Measurements from ENCODE around the gene RAB33B.

The RAB33B gene

DNA sequence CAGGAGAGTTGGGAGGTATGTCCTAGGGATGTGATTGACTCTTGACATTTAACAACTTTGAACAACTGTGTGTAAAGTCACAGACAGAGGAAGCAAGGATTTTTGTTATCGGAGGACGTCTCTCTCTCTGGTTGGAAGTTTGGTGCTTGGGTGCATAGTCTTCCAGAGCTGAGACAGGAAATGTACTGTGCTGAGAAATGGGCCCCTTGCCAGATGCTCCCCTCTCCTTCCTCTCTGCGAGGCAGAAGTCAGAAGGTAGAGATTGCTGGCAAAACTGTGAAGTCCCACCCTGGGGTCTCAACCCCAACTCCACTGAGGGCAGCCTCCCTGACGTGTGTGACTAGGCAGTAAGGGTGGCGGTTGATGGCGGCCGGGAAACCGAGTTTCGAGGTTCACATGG lies 52.9 kb downstream of the RAB33B start:
- DNase-seq = no peak

DNA sequence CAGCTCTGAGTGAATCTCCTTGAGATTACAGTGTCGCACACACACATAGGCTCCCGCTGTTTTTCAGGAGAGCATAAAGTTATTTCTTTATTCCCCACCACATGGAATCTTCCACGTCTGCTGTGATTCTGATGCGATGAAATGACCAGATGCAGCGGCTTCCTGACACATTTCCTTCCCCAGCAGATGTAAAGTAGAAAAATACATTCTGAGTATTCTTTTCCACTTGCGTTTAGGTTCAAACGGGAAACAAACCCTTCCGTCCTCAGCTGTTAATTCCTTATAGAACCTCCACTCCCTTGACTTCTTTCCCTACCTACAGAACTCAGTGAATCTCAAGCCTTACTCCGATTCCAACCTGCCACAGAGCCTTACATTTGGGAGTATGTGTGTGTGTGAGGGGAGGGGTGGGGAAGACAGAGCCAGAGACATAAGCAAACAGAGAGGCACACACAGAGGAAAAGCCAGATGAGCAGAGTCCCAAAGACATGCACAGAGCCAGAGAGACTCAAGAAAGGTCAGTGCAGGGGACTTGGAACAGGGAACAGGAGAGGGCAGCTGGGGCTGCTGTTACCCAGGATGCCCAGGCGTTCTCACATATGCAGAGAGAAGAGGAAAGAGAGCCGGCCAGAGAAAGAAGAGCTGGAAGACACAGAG lies 54.8 kb downstream of the RAB33B start:
- DNase-seq = no peak

DNA sequence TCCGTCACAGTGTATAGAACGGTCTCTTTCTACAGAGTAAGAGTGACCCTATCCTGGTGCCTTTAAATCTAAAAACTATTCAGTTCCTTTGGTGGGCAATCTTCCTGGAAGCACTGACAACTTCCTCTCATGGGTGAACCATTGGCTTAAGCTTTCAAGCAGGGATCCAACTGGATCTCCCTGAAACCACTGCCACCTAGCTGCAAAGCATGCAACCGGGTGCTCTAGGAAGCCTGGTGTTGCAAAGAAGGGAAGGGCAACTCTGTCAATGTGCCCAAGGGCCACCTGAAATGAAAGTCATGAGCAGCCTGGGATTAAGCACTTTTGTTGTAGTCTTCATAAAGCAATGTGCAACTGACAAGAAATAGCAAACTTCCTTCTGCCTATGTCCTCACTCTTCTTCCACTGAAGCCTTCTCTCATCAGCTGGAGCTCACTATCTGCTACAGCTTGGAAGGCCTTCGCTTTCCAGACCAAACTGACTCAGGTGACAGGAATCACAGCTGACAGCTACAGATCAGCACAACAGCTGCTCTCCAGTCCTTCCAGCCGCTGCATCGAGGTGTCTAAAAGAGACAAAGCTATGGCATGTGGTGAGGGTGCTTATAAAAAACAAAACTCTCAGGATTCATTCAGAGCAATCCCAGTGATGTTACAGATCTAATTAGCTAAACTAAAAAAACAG lies 55.9 kb downstream of the RAB33B start:
- DNase-seq = peak in 14 of 56 donors; percentile 3 to 42 (median 10)

DNA sequence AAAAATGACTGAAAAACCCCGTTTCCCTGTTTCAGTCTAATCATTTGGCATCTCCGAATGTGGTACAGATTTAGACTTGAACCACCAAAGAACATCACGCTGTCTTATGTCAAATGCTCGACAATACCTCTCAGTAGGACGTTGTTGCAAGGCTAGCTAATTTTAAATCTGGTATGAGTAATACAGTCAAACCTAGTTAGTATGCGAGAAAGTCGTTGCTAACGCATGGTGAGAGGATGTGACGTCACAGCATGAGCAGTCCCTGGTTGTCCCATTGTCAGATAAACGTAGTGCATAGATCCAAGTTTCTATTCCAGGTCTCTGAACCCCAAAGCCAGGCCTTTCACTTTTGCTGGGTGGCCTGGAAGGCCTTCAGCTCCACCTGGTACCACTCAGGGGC lies 57.4 kb downstream of the RAB33B start:
- peak in 26 of 56 donors; percentile 8 to 84 (median 32) for DNase-seq

DNA sequence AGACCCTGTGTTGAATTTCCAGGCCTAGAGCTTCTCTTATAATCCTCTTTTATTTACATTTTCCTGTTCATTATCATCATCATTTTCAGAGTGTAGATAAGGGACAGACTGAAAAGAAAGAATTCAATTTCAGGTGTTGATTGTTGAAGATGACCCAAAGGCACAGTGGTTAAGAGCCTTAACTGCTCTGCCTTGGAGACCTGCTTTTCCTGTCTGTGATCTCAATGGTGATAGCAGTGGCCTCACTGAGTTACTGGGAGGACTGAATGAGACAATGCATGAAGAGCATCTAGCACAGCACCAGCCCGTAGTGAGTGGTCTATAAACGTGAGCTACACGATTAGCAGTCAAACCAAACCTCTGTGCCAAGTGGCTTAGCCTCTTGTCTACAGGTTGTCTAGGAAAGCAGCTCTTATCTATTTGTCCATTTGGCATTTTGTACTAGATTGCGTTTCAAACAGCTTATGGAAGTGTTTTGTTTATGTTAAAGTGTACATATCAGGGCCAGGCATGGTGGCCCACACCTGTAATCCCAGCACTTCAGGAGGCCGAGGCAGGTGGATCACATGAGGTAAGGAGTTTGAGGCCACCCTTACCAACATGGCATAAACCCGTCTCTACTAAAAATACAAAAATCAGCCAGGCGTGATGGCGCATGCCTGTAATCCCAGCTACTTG lies 60.6 kb downstream of the RAB33B start:
- DNase-seq = no peak

DNA sequence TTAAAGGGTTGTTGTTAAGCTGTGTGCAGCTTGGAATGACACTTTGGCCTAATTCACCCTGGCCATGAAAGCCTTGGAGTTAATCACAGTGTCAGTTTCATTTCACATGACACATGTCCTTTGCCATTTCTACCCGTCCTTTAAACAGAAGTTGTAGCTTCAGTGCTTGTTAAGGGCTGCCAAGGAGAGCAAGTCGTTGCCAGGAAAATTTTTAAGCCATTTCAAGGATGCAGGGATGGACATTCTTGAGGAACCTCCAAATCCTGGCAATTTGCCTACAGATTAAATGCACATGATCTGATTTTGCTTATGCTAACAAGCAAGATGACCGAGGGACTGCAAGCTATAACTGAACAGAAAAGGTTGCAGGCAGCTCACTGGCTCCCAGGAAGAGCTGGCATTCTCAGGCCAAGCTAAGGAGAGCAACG lies 61.6 kb downstream of the RAB33B start:
- no peak for DNase-seq

DNA sequence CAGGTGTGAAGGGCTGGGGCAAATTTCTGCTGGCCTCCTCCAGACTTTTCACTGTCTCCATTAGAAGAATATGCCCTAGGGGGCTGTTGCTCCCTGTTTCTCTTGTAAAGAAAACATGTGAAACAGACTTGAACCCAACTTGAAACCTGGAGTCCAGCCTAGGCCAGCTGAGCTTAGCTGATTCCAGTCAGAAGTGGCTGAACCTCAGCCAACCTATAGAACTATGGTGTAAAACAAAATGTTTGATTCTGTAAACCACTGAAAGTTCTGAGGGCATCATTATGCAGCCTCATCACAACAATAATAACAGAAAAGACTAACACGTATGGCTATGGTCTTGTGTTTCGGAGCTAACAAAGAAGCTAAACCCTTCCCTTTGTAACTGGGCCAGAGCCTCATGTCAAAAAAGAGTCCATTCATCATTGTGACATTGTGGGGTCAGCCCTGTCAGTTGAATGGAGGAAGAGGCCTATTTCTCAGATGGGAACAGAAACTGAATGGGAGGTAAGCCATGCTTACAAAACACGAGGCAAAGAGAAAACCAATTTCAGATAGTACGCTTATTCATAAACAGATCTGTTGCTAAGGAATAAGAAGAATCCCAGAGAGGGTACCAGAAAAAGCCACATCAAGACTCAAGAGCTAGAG lies 68.0 kb downstream of the RAB33B start:
- peak in 22 of 56 donors; percentile 4 to 62 (median 22) for DNase-seq

DNA sequence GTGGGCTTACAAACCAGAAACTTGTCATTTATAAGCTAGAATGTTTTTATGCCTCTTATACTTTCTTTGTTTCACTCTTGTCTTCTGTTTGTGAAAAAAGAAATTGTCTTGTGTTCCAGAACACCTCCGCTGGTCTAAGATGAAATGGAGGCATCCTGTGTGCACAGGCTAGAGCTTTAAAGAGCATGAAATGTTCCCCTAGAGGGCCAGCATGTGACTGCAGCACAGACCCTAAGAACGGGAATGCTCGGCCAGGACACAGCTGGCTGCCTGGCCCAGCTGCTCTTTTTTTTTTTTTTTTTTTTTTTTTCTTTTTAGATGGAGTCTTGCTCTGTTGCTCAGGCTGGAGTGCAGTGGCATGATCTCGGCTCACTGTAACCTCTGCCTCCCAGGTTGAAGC lies 68.5 kb downstream of the RAB33B start:
- DNase-seq = peak in 1 of 56 donors; percentile 1

DNA sequence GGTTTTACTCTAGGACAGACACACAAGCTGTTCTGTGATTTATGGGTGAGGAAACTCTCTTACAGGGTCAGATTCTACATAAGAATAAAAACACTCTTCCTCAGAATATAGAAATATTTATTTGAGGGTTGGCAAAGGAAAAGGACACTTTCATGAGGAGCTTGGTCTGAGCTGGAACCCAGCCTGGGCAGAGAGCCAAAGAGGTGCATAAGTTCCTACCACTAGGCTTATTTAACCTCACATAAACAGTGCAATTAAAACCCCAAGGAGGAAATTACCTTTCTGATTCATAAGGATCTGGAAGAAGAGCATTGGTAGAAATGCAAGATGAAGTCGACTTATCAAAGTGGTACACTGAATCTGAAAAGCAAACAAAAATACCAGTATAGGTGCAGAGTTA lies 69.2 kb downstream of the RAB33B start:
- no peak for DNase-seq

DNA sequence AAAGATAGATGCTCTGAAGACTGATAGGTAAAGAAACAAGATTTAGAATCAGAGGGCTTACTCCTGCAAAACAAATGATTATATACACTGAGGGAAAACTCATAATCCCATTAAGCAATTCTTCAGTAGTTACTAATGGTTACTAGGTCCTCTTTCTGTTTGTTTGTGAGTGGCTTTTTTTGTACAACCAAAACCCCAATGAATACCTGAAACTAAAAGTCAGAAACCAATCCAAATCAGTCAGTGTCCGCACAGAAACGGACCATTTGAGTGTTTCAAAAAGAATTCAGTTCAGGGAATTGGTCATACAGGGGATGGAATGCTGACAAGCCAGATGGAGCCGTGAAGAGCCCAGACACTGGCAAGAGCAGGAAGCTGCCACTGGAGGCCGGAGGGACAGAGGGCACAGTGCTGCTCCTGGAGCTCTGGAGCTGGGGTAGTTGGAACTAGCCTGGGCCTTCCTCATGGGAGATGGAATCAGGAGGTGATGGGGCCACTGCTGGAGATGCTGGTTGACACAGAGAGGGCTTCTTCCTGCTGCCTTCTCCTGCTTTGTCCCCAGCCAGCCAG lies 70.2 kb downstream of the RAB33B start:
- peak in 6 of 56 donors; percentile 2 to 15 (median 6) for DNase-seq

DNA sequence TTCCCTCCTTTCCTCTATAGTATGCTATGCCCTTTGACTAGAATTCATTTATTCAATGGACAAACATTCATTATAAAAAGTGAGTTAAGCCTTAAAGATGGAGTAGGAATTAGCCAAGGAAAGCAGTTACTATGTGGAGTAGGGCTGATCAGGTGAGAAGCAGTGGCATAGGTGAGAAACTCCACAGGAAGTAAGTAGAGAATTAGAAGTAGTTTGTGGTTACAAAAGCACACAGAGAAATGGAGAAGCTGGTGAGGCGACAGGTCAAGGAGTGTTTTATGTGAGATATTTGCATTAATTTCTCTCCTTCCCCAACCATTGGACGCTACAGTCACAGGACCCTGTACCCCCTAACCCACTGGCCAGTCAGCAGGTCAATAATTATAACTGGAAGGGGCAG lies 71.5 kb downstream of the RAB33B start:
- DNase-seq = no peak
